HEK293 (cell line): ENCODE results near the gene PLCB1.
A peak's percentile ranks its signal among the peaks of the same experiment; 100 is the strongest.

ENCODE experiments used
- CTCF ChIA-PET: fragments of 350-600 bp; formaldehyde crosslinking; extraction: SDS; loops from one replicate; lab custom pipeline; 2021; ENCODE audit warnings: antibody characterized with exemption; lab: Yijun Ruan, JAX
- POLR2A ChIA-PET: fragments of 300-600 bp; formaldehyde crosslinking; extraction: SDS; loops from one replicate; lab custom pipeline; 2020; ENCODE audit warnings: antibody characterized with exemption, inconsistent platforms; lab: Yijun Ruan, JAX
- H3K27ac ChIP-seq: fragments of 200-500 bp; sonication (Bioruptor generic); 2 replicates; pipeline ENCODE4 v1.5.1; 2014; ENCODE audit warnings: low read depth, low read length, control low read depth, inconsistent platforms; ENCODE audit errors: extremely low read depth
- H3K36me3 ChIP-seq, 2 experiments: fragments of 200-500 bp in 1 of 2; sonication (Bioruptor generic) in 1 of 2; 1 replicate in 1 of 2; 2 replicates in 1 of 2; pipeline ENCODE4 v1.5.1; 2014 to 2017; ENCODE audit warnings: inconsistent platforms in 2 of 2, low read length in 2 of 2; ENCODE audit not compliant: control insufficient read depth in 2 of 2, insufficient read depth in 1 of 2
- H3K4me1 ChIP-seq: fragments of 200-500 bp; sonication (Bioruptor generic); 2 replicates; pipeline ENCODE4 v1.5.1; 2014; ENCODE audit warnings: mild to moderate bottlenecking, low read length, inconsistent platforms; ENCODE audit not compliant: control insufficient read depth, insufficient read depth
- H3K4me3 ChIP-seq: 2 replicates; pipeline ENCODE4 v1.5.1; 2011; ENCODE audit warnings: low read depth, mild to moderate bottlenecking, control low read depth, low read length, moderate library complexity
- H3K9me3 ChIP-seq: fragments of 200-500 bp; sonication (Bioruptor generic); 2 replicates; pipeline ENCODE4 v1.5.1; 2014; ENCODE audit warnings: low read depth, low read length, inconsistent platforms; ENCODE audit not compliant: control insufficient read depth, insufficient read depth
- KLF16 ChIP-seq: fragments of 450-650 bp; formaldehyde crosslinking; IDR thresholded peaks from 2 replicates; pipeline ENCODE4 v1.5.1; 2017; ENCODE audit warnings: missing biosample characterization, missing genetic modification characterization
- KLF7 ChIP-seq: fragments of 450-650 bp; formaldehyde crosslinking; IDR thresholded peaks from 2 replicates; pipeline ENCODE4 v1.5.1; 2016; ENCODE audit warnings: missing biosample characterization, missing genetic modification characterization, borderline replicate concordance
- MZF1 ChIP-seq: fragments of 450-650 bp; formaldehyde crosslinking; IDR thresholded peaks from 2 replicates; pipeline ENCODE4 v1.5.1; 2017; ENCODE audit warnings: missing biosample characterization, missing genetic modification characterization, borderline replicate concordance
- ZBTB21 ChIP-seq: fragments of 450-650 bp; formaldehyde crosslinking; IDR thresholded peaks from 2 replicates; pipeline ENCODE4 v1.5.1; 2017; ENCODE audit warnings: missing biosample characterization, missing genetic modification characterization
- ZEB2 ChIP-seq: fragments of 450-650 bp; formaldehyde crosslinking; IDR thresholded peaks from 2 replicates; pipeline ENCODE4 v1.5.1; 2016; ENCODE audit warnings: missing biosample characterization, missing genetic modification characterization
- ZFP3 ChIP-seq: fragments of 450-650 bp; formaldehyde crosslinking; IDR thresholded peaks from 2 replicates; pipeline ENCODE4 v1.5.1; 2016; ENCODE audit warnings: low read depth, missing biosample characterization, missing genetic modification characterization
- ZFP37 ChIP-seq: fragments of 450-650 bp; formaldehyde crosslinking; IDR thresholded peaks from 2 replicates; pipeline ENCODE4 v1.5.1; 2016; ENCODE audit warnings: missing biosample characterization, missing genetic modification characterization
- ZNF132 ChIP-seq: fragments of 450-650 bp; formaldehyde crosslinking; IDR thresholded peaks from 2 replicates; pipeline ENCODE4 v1.5.1; 2017; ENCODE audit warnings: missing biosample characterization, missing genetic modification characterization, borderline replicate concordance
- ZNF16 ChIP-seq: fragments of 450-650 bp; formaldehyde crosslinking; IDR thresholded peaks from 2 replicates; pipeline ENCODE4 v1.5.1; 2016; ENCODE audit warnings: low read depth, missing biosample characterization, missing genetic modification characterization
- ZNF175 ChIP-seq: fragments of 450-650 bp; formaldehyde crosslinking; IDR thresholded peaks from 2 replicates; pipeline ENCODE4 v1.5.1; 2016; ENCODE audit warnings: missing biosample characterization, missing genetic modification characterization
- ZNF223 ChIP-seq: fragments of 450-650 bp; formaldehyde crosslinking; IDR thresholded peaks from 2 replicates; pipeline ENCODE4 v1.5.1; 2016; ENCODE audit warnings: missing biosample characterization, missing genetic modification characterization
- ZNF324 ChIP-seq: fragments of 450-650 bp; formaldehyde crosslinking; IDR thresholded peaks from 2 replicates; pipeline ENCODE4 v1.5.1; 2016; ENCODE audit warnings: missing biosample characterization, missing genetic modification characterization
- ZNF354C ChIP-seq: fragments of 450-650 bp; formaldehyde crosslinking; IDR thresholded peaks from 2 replicates; pipeline ENCODE4 v1.5.1; 2016; ENCODE audit warnings: missing biosample characterization, missing genetic modification characterization, low read depth, borderline replicate concordance
- ZNF473 ChIP-seq: fragments of 450-650 bp; formaldehyde crosslinking; IDR thresholded peaks from 2 replicates; pipeline ENCODE4 v1.5.1; 2017; ENCODE audit warnings: missing biosample characterization, missing genetic modification characterization
- ZNF501 ChIP-seq: fragments of 450-650 bp; formaldehyde crosslinking; IDR thresholded peaks from 2 replicates; pipeline ENCODE4 v1.5.1; 2016; ENCODE audit warnings: missing biosample characterization, missing genetic modification characterization
- ZNF510 ChIP-seq: fragments of 450-650 bp; formaldehyde crosslinking; IDR thresholded peaks from 2 replicates; pipeline ENCODE4 v1.5.1; 2018; ENCODE audit warnings: mild to moderate bottlenecking, missing genetic modification characterization, missing biosample characterization; ENCODE audit not compliant: insufficient replicate concordance
- ZNF521 ChIP-seq: fragments of 450-650 bp; formaldehyde crosslinking; IDR thresholded peaks from 2 replicates; pipeline ENCODE4 v1.5.1; 2017; ENCODE audit warnings: missing biosample characterization, mild to moderate bottlenecking, missing genetic modification characterization
- ZNF548 ChIP-seq: fragments of 450-650 bp; formaldehyde crosslinking; IDR thresholded peaks from 2 replicates; pipeline ENCODE4 v1.5.1; 2016; ENCODE audit warnings: missing biosample characterization, missing genetic modification characterization
- ZNF560 ChIP-seq: fragments of 450-650 bp; formaldehyde crosslinking; IDR thresholded peaks from 2 replicates; pipeline ENCODE4 v1.5.1; 2017; ENCODE audit warnings: missing biosample characterization, missing genetic modification characterization, borderline replicate concordance
- ZNF626 ChIP-seq: fragments of 450-650 bp; sonication (Bioruptor Pico); formaldehyde crosslinking; IDR thresholded peaks from 2 replicates; pipeline ENCODE4 v1.5.1; 2018; ENCODE audit warnings: missing biosample characterization, missing genetic modification characterization, inconsistent platforms
- ZNF670 ChIP-seq: fragments of 450-650 bp; formaldehyde crosslinking; IDR thresholded peaks from 2 replicates; pipeline ENCODE4 v1.5.1; 2016; ENCODE audit warnings: missing biosample characterization, missing genetic modification characterization, low read depth
- ZXDB ChIP-seq: fragments of 450-650 bp; formaldehyde crosslinking; IDR thresholded peaks from 2 replicates; pipeline ENCODE4 v1.5.1; 2016; ENCODE audit warnings: missing biosample characterization, missing genetic modification characterization
- TF ChIP-seq, protein P1 (sequence below): fragments of 450-650 bp; formaldehyde crosslinking; IDR thresholded peaks from 2 replicates; pipeline ENCODE4 v1.5.1; 2016; ENCODE audit warnings: missing biosample characterization, missing genetic modification characterization, borderline replicate concordance
- TF ChIP-seq, protein P2 (sequence below): fragments of 450-650 bp; formaldehyde crosslinking; IDR thresholded peaks from 2 replicates; pipeline ENCODE4 v1.5.1; 2016; ENCODE audit warnings: missing biosample characterization, missing genetic modification characterization
- TF ChIP-seq, protein P3 (sequence below): fragments of 450-650 bp; formaldehyde crosslinking; IDR thresholded peaks from 2 replicates; pipeline ENCODE4 v1.5.1; 2016; ENCODE audit warnings: missing biosample characterization, missing genetic modification characterization, low read depth
- TF ChIP-seq, protein P4 (sequence below): fragments of 450-650 bp; formaldehyde crosslinking; IDR thresholded peaks from 2 replicates; pipeline ENCODE4 v1.5.1; 2017; ENCODE audit warnings: missing biosample characterization, missing genetic modification characterization

Gene PLCB1

GRCh38 chr20:8267009-8267408, 134.9 kb downstream of the PLCB1 start (continued):
- TF ChIP-seq, protein P1, sequence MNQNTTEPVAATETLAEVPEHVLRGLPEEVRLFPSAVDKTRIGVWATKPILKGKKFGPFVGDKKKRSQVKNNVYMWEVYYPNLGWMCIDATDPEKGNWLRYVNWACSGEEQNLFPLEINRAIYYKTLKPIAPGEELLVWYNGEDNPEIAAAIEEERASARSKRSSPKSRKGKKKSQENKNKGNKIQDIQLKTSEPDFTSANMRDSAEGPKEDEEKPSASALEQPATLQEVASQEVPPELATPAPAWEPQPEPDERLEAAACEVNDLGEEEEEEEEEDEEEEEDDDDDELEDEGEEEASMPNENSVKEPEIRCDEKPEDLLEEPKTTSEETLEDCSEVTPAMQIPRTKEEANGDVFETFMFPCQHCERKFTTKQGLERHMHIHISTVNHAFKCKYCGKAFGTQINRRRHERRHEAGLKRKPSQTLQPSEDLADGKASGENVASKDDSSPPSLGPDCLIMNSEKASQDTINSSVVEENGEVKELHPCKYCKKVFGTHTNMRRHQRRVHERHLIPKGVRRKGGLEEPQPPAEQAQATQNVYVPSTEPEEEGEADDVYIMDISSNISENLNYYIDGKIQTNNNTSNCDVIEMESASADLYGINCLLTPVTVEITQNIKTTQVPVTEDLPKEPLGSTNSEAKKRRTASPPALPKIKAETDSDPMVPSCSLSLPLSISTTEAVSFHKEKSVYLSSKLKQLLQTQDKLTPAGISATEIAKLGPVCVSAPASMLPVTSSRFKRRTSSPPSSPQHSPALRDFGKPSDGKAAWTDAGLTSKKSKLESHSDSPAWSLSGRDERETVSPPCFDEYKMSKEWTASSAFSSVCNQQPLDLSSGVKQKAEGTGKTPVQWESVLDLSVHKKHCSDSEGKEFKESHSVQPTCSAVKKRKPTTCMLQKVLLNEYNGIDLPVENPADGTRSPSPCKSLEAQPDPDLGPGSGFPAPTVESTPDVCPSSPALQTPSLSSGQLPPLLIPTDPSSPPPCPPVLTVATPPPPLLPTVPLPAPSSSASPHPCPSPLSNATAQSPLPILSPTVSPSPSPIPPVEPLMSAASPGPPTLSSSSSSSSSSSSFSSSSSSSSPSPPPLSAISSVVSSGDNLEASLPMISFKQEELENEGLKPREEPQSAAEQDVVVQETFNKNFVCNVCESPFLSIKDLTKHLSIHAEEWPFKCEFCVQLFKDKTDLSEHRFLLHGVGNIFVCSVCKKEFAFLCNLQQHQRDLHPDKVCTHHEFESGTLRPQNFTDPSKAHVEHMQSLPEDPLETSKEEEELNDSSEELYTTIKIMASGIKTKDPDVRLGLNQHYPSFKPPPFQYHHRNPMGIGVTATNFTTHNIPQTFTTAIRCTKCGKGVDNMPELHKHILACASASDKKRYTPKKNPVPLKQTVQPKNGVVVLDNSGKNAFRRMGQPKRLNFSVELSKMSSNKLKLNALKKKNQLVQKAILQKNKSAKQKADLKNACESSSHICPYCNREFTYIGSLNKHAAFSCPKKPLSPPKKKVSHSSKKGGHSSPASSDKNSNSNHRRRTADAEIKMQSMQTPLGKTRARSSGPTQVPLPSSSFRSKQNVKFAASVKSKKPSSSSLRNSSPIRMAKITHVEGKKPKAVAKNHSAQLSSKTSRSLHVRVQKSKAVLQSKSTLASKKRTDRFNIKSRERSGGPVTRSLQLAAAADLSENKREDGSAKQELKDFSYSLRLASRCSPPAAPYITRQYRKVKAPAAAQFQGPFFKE (tag by site-specific recombination) = no peak
- TF ChIP-seq MZF1 (tag by site-specific recombination) (peak; percentile 77; the same call in 1 of the 2 replicates), ZNF132 (tag by site-specific recombination) (no peak), ZNF354C (tag by site-specific recombination) (no peak), ZNF626 (tag by site-specific recombination) (no peak), ZNF548 (no peak), ZNF223 (no peak), ZNF16 (tag by site-specific recombination) (no peak), KLF16 (tag by site-specific recombination) (no peak), ZNF560 (tag by site-specific recombination) (no peak)
- TF ChIP-seq, protein P2, sequence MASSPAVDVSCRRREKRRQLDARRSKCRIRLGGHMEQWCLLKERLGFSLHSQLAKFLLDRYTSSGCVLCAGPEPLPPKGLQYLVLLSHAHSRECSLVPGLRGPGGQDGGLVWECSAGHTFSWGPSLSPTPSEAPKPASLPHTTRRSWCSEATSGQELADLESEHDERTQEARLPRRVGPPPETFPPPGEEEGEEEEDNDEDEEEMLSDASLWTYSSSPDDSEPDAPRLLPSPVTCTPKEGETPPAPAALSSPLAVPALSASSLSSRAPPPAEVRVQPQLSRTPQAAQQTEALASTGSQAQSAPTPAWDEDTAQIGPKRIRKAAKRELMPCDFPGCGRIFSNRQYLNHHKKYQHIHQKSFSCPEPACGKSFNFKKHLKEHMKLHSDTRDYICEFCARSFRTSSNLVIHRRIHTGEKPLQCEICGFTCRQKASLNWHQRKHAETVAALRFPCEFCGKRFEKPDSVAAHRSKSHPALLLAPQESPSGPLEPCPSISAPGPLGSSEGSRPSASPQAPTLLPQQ = no peak

- Histone ChIP-seq H3K9me3 (no peaks in the 10 kb centered on the region), H3K36me3 (no peaks in the 10 kb centered on the region), H3K4me3 (no peak overlapping the region), H3K4me1 (peaks cover 9% of the 10 kb centered on the region), H3K27ac (no peak overlapping the region)
- ChIA-PET POLR2A (no interaction called here), CTCF (no interaction called here)
- TF ChIP-seq, protein P3, sequence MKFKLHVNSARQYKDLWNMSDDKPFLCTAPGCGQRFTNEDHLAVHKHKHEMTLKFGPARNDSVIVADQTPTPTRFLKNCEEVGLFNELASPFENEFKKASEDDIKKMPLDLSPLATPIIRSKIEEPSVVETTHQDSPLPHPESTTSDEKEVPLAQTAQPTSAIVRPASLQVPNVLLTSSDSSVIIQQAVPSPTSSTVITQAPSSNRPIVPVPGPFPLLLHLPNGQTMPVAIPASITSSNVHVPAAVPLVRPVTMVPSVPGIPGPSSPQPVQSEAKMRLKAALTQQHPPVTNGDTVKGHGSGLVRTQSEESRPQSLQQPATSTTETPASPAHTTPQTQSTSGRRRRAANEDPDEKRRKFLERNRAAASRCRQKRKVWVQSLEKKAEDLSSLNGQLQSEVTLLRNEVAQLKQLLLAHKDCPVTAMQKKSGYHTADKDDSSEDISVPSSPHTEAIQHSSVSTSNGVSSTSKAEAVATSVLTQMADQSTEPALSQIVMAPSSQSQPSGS (tag by site-specific recombination) = no peak
- TF ChIP-seq ZNF175 (tag by site-specific recombination) (no peak), ZFP3 (tag by site-specific recombination) (no peak), KLF16 (tag by site-specific recombination) (no peak), ZNF510 (tag by site-specific recombination) (no peak), KLF7 (tag by site-specific recombination) (no peak), ZBTB21 (tag by site-specific recombination) (no peak), ZNF473 (no peak), ZEB2 (tag by site-specific recombination) (no peak), ZFP37 (tag by site-specific recombination) (no peak), ZXDB (tag by site-specific recombination) (no peak), ZNF501 (tag by site-specific recombination) (no peak), ZNF324 (tag by site-specific recombination) (no peak), ZNF521 (tag by site-specific recombination) (no peak), ZNF670 (no peak)
- TF ChIP-seq, protein P4, sequence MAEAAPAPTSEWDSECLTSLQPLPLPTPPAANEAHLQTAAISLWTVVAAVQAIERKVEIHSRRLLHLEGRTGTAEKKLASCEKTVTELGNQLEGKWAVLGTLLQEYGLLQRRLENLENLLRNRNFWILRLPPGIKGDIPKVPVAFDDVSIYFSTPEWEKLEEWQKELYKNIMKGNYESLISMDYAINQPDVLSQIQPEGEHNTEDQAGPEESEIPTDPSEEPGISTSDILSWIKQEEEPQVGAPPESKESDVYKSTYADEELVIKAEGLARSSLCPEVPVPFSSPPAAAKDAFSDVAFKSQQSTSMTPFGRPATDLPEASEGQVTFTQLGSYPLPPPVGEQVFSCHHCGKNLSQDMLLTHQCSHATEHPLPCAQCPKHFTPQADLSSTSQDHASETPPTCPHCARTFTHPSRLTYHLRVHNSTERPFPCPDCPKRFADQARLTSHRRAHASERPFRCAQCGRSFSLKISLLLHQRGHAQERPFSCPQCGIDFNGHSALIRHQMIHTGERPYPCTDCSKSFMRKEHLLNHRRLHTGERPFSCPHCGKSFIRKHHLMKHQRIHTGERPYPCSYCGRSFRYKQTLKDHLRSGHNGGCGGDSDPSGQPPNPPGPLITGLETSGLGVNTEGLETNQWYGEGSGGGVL (tag by site-specific recombination) = no peak
Measured at GRCh38 chr20:8271727-8272126, 139.7 kb downstream of the PLCB1 start.
